GM10266 (cell line): Measurements from ENCODE around the gene ALG11.

ENCODE experiments used
- DNase-seq: peaks from one replicate; pipeline ENCODE4 v3.0.0; 2012; ENCODE audit errors: extremely low spot score
- CTCF ChIP-seq: IDR thresholded peaks from 2 replicates; pipeline ENCODE4 v1.5.1; 2012; ENCODE audit warnings: mild to moderate bottlenecking, low read depth; ENCODE audit not compliant: control insufficient read depth, insufficient read depth; ENCODE audit errors: missing control alignments

Gene ALG11

GRCh38 chr13:51998723-51999509 is 13.3 kb upstream of the ALG11 start:
- no peak for DNase-seq

GRCh38 chr13:51999510-51999911 is 12.7 kb upstream of the ALG11 start:
- no peak for DNase-seq
- no peak for TF ChIP-seq CTCF

More at GRCh38 chr13:51998723-51999509, 13.3 kb upstream of the ALG11 start:
- TF ChIP-seq CTCF = no peak

GRCh38 chr13:51999921-52000320 is 12.3 kb upstream of the ALG11 start:
- DNase-seq = no peak
- TF ChIP-seq CTCF = no peak

GRCh38 chr13:52001120-52001731 is 11.0 kb upstream of the ALG11 start:
- peak; percentile 66 for TF ChIP-seq CTCF
- peak; percentile 55 for DNase-seq

- DNase-seq = no peak
- TF ChIP-seq CTCF = no peak
Observed at GRCh38 chr13:52002361-52002760, 9.8 kb upstream of the ALG11 start.

GRCh38 chr13:52003541-52003940 is 8.7 kb upstream of the ALG11 start:
- no peak for TF ChIP-seq CTCF
- DNase-seq = no peak
